OCI-LY1 (cell line): ENCODE results near the gene ZNF467.

Source experiments
- EZH2 ChIP-seq: fragments of 200-600 bp; sonication (generic), shearing (Covaris generic); IDR thresholded peaks from 2 replicates; pipeline ENCODE4 v1.8.0; 2017; ENCODE audit warnings: borderline replicate concordance, mixed run types, mild to moderate bottlenecking, antibody characterized with exemption, low read length, moderate library complexity, mixed read lengths
- TF ChIP-seq, protein P1 (sequence below): fragments of 200-600 bp; sonication (generic), shearing (Covaris generic); IDR thresholded peaks from 2 replicates; pipeline ENCODE4 v1.5.1; 2017; ENCODE audit warnings: mild to moderate bottlenecking, antibody characterized with exemption, low read length, moderate library complexity, mixed read lengths

DNA sequence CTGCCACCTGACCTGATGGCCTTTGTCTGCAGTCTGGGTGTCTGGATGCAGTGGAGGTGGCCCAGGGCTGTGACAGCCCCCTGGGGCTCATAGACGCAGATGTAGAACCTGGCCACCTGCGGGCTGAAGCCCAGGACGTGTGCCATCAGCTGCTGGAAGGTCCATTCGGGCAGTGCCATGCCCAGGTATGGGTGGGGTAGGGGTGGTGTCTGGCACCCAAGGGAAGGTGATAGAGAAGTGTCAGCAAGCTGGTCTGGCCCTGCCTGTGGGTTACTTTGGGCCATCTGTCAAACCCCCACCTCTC lies 6.1 kb upstream of the ZNF467 start:
- TF ChIP-seq, protein P1, sequence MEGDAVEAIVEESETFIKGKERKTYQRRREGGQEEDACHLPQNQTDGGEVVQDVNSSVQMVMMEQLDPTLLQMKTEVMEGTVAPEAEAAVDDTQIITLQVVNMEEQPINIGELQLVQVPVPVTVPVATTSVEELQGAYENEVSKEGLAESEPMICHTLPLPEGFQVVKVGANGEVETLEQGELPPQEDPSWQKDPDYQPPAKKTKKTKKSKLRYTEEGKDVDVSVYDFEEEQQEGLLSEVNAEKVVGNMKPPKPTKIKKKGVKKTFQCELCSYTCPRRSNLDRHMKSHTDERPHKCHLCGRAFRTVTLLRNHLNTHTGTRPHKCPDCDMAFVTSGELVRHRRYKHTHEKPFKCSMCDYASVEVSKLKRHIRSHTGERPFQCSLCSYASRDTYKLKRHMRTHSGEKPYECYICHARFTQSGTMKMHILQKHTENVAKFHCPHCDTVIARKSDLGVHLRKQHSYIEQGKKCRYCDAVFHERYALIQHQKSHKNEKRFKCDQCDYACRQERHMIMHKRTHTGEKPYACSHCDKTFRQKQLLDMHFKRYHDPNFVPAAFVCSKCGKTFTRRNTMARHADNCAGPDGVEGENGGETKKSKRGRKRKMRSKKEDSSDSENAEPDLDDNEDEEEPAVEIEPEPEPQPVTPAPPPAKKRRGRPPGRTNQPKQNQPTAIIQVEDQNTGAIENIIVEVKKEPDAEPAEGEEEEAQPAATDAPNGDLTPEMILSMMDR = no peak
- no peak for TF ChIP-seq EZH2
